NCI-H226 (cell line): ENCODE results near the gene DOCK1.

Experiments
- DNase-seq: peaks from one replicate; pipeline ENCODE4 v3.0.0-alpha.2; 2015

Gene DOCK1

DNA sequence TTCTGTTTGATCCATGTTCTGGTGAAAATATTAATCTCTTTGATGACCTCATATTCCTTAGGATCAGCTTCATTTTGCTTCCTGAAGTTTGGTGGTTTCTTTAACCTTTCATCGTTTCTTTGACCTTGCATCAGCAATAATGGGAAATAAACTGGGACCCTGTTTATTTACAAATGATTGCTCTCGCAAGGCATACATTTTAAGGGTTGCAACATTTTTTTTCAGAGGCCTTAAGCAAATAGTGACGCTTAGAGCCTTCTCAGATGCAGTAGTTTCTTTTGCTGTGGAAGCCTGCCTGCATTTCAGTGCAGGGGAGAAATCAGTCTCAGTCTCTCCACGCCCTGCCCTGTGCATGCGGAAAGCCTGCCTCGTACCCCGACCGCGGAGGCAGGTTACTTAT is 504.8 kb downstream of the DOCK1 start:
- DNase-seq: no peak

DNA sequence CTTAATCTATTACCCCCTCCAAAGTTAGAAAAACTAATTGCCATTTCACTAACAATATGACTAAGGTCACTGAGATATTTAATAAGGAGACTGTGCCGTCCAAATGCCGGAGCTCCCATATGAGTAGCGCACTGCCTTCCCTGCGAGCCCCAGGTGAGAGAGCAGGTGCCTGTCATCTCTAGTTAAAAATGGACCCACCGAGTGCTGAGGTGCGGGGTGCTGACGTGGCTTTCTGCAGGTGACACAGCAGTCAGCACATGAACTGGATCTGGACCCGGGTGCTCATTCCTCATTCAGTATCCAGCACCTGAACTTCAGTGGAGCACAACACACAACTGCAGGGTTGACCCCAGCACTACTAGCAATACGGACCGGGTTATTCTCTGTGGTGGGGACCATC is 505.8 kb downstream of the DOCK1 start:
- no peak for DNase-seq

DNA sequence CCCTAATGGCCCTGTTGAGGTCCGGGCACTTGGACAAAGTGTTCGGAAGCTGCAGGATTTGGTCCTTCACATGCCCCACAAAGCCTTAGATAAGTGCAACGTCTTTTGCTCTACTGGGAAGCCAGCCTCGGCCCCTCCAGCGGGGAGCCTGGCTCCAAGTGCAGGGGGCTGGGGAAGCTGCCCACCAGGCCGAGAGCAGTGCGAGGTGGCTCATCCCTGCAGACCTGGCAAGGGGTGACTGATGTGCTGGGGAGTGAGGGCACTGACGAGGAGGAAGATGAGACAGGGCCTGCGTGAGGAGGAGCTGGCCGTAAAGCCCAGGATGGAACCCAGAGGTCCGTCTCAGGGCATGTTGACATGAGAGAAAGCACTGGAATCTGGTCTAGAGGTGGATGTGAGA is 508.1 kb downstream of the DOCK1 start:
- no peak for DNase-seq

DNA sequence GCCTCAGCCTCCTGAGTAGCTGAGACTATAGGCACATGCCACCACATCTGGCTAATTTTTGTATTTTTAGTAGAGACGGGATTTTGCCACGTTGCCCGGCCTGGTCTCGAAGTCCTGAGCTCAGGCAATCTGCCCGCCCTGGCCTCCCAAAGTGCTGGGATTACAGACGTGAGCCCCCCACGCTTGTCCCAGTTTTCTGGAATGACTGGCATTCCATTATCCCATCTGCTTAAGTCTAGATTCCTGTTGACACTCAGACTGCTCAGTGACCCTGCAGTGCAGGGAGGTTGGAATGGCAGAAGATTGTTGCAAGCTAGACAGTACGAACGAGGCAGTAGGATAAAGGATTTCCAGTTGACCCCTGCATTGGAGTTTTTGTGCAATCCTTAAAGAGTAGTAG is 508.8 kb downstream of the DOCK1 start:
- DNase-seq: no peak

DNA sequence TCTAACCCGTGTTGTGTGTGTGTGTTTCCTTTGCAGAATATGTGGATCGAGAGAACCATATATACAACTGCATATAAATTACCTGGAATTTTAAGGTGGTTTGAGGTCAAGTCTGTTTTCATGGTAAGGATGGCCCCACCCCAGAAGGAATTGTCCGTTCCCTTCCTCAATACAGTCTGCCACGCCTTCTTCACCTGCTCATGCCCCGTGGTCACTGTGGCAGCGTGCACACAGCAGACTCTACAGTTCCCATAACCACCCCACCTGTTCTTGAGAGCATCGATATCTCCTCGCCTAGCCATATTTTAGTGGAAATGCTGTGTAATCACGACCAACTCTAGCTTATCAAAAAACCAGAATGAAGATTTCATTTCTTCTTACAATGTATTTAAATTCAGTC is 509.9 kb downstream of the DOCK1 start:
- no peak for DNase-seq

DNA sequence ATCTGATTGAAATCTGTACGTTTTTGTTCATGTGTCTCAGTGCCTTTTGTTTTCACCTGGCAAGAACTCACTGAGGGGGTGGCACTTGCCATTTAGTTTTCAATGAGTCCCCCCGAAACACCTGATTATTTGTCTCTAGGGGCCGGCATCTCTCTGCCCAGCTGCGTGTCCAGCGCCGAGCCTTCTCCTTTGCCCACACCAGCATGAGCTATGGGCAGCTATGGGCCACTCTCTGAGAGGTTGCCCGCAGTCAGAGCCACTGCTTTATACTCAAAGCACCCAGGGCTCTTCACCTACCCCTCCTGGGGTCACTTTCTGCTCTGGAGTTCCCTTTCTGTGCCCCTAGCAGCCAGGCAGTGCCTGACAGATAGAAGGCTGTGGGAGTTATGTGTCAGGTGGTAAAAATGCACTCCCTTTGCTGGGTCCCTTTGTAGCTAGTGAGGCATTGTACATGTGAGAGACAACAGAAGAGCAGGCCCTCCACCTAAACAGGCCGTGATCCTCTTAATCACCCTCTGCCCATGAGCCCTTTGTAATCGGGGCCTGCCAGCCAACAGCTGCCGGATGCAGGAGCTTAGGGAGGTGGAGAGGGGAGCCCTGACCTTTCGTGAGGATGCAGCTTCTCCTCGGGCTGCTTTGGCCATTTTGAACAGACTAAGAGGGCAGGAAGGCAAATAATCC is 510.8 kb downstream of the DOCK1 start:
- no peak for DNase-seq

DNA sequence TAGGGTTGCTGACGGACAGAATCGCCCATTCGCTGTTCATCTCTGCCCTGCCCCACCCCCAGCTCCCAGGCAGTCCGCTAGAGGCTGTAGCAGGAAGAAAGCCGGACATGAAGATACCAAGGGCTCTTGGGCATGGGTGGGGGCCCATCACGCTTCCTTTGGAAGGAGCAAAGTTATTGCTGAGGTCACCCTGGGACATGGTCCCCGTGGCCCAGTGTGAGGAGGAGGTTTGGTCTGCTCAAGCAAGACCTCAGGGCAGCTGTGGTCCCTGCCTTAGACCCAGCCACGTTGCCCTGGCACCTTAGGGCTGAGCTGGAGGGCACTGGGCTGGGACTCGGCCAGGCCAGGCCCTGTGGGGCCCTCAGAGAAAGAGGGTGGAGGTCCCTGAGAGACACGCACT is 511.8 kb downstream of the DOCK1 start:
- DNase-seq: no peak

DNA sequence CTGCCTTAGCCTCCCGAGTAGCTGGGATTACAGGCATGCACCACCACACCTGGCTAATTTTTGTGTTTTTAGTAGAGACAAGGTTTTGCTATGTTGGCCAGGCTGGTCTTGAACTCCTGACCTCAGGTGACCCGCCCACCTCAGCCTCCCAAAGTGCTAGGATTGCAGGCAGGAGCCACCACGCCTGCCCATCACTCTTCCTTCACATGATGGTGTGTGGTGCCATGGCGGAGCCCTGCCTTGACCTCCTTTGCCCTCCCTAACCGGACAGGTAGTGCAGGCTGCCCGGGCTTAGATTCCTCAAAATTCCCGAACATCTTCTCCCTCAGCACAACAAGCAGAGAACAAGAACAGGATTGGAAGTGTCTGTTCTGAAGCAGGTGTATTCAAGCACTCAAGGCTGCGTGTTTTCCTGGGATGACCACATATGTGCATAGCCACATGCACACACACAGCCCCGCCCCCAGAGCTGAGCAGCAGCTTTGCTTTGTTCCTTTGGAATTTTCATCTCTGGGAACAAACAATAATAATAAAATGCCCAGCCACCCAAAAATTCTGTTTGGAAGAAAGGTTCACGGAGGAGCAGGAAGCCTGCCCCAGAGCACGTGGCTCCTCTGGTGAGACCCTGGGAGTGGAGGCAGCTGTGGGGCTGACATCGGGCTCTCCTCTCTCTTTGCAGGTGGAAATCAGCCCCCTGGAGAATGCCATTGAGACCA is 512.6 kb downstream of the DOCK1 start:
- no peak for DNase-seq

DNA sequence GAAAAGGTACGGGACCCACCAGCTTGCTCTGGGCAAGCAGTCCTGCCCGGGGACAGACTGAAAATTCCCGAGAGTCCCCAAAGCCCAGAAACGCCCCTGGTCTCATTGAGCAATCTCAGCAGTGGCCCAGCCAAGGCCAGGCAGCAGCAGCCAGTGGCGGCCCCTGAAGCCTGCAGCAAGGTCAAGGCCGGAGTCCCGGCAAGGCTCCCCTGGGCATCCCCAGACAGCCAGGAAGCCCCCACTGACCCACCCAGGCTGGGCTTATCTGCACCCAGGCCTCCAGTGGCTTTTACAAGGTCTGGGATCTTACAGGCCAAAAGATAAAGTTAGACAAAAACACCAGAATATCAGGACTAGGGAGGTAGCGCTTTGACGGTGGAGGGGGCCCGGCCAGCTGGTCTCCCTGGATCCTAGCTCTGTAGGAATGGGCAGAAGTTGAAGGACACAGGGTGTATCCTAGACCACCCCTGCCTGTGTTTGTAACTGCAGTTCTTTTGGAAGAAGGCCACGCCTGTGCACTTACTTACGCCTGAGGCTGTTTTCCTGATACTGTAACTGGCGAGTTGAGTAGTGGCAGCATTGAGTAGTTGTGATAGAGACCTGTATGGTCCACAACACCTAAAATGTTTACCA is 513.4 kb downstream of the DOCK1 start:
- no peak for DNase-seq

DNA sequence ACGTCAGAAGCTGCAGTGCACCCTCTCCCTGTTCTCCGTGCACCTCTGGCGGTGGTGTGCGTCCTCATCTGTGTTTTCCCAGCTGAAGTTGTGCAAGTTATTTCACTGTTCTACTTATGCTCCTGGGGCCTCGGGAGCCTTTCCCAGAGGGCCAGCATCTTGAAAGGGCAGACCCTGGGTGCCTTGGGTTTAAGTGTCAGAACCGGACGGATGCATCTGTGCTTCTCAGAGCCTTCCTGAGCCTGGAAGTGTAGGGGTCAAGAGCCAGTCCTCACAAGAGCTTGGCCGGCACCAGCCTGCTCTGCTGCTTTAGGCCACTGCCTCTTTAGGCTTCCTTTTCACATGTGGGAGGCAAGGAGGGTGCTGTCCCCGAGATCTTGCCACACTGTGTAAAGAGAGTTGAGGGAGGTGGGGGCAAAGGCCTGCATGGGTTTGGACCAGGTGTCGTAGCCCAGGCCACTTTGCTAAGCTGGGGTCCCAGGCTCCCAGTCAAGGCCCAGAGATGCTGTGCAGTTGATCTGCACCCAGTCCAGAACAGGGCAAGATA is 515.0 kb downstream of the DOCK1 start:
- DNase-seq: no peak

DNA sequence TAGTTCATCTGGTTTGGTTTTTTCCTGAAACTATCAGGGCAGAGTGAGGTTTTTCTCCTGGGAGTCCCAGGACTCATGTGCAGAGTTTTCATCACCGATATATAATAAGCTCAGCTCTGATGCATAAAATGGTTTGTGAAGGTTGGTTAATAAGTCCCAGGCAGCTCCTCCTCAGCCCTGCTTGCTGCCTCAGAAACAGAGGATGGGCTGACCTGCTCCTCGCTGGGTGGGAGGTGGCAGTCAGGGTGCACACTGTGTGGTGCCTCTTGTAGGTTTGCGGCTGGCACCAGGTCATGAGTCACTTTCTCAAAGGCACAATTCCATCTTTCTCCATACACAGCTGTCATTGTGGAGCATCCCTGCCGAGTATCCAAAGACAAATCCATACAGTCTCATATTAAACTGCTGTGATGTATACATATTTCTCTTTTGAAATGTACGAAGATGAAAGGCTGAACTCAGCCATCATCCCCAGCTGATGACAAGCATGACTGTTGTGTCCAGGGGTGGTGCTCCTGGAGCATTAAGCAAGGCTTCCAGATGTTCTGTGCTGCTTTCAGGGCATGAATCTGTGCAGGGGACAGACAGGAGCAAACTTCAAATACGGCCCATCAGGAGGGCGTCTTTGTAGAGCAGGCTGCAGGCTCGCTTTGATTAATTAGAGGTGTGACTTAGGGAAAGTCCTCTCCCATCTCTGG is 518.1 kb downstream of the DOCK1 start:
- DNase-seq: no peak

DNA sequence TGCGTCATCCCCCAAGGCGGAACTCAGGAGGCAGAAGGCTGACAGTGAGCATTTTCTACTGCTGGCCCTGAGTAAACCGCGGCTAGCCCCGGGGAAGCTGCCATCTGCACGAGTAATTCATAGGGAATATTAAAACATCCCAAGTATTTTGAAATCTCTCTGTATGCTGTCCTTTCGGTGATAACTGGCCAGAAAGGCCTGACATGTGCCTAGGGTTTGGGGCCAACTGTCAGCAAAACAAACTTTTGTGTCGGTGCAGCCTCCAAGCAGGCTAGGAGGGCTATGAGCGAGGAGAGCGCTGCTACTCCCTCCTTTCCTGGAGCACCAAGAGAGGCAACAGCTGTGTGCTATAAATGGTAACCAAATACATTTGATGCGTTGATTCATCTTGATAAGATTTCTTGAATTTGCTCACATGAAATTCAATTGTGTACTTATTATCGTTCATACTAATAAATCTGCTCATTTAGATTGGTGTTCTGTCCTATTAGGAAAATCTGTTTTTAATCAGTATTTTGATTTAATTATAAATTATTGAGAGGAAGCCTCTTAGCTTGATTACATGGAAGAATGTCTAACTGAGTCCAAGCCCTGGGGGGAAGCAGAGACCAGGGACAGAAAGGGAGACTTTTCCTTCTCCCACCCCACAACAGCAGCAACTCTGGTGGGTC is 519.5 kb downstream of the DOCK1 start:
- DNase-seq: no peak

DNA sequence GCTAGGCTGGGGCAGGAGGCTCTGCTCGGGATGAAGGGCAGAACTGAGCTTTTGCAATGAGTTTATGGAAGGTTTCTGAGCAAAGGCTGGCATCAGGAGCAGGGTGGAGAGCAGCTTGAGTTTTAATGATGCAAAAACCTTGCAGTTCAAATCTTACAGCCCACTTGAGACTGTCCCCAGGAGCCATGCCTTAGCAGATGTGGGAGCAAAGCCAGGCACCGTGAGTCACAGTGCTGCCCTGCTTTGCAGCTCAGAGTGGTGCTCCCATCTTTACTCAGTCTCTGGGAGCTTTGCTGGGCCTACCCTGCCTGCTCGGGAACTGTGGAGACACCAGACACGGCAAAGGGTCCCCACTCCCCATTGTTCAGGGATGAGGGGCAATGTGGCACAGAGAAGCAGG is 521.5 kb downstream of the DOCK1 start:
- no peak for DNase-seq

DNA sequence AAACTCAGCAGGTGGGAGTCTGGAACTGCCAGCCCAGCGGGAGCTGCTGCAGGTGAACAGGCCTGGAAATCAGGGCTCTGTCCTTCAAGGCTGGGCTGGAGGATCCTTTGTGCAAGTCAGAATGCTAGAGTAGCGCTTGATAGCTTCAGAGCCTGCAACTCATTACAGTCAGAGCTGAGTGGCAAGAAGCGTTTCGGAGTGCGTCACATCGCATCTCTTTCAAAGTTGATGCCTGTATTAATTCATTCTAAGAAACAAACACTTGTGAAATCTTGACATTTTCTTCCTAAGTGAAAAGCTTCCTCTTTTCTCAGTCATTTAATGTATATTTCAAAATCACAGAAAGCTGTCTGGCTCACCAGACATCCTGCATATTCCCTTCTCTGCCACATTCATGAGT is 522.7 kb downstream of the DOCK1 start:
- no peak for DNase-seq

DNA sequence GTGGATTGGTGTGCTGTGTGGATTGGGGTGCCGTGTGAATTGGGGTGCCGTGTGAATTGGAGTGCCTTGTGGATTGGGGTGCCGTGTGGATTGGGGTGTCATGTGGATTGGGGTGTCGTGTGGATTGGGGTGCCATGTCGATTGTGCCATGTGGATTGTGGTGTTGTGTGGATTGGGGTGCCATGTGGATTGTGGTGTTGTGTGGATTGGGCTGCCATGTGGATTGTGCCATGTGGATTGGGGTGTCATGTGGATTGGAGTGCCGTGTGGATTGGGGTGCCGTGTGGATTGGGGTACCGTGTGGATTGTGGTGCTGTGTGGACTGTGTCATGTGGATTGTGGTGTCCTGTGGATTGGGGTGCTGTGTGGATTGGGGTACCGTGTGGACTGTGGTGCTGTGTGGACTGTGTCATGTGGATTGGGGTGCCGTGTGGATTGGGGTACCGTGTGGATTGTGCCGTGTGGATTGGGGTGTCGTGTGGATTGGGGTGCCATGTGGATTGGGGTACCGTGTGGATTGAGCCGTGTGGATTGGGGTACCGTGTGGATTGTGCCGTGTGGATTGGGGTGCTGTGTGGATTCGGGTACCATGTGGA is 523.3 kb downstream of the DOCK1 start:
- no peak for DNase-seq

DNA sequence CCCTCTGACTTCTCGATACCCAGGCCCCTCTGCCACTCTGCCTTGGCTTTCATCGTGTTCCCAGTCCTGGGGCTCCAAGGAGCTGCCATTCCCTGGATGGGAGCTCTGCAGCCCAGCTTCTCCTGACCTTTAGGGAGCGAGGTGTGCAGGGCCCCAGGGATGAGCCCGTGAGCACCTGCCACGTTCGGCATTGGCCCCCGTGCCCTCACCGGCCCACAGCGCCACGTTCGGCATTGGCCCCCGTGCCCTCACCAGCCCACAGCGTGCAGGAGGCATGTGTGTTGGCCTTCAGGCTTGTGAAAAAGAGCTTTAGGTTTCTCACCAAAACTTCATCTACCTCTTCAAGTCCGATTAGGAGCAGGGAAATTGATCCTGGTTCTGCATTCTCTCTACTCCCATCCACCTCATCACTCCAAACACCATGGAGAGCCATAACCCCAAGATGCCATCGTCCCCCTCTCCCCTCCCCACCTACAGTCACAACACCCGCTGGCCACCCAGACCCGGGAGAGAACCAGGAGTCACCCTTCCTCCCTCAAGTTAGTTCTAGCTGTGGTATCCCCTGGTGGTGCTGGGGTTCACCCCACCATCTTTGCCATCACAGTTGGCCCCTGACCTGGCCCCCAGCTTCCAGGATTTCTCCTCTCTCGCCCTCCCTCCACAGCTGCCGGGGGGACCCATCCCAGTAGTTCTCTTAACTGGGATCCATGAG is 524.5 kb downstream of the DOCK1 start:
- no peak for DNase-seq

DNA sequence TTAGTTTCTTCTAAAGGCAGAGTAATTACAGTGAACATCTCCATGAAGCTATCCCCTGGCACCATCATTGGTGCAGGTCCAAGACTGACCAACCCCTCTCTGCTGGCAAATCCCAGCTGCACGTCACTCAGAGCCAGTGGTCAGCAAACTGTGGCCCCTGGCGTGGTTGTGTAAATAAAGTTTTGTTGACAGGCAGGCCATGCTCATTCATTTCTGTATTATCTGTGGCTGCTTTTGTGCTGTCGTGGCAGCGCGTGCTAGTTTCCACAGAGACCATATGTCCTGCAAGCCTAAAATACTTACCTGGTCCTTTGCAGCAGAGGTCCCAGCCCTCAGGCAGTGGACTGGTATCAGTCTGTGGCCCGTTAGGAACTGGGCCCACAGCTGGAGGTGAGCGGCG is 526.3 kb downstream of the DOCK1 start:
- DNase-seq: no peak

DNA sequence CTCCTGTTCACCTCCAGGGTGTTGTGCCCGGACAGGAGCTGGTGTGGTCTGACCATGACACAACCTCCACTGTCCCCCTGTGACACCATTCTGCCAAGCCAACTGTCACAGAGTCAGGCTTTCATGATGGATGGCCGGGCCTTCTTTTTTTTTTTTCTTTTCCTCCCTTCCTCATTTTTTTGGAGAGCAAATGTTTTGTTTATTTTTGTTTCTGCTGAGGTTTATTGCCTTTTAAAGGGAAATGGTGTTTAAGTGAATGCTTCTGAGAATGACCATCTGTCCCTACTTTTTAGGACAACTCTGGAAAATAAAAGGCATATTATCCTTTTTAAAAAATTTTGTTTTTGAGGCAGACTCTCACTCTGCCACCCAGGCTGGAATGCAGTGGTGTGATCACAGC is 528.8 kb downstream of the DOCK1 start:
- DNase-seq: no peak

DNA sequence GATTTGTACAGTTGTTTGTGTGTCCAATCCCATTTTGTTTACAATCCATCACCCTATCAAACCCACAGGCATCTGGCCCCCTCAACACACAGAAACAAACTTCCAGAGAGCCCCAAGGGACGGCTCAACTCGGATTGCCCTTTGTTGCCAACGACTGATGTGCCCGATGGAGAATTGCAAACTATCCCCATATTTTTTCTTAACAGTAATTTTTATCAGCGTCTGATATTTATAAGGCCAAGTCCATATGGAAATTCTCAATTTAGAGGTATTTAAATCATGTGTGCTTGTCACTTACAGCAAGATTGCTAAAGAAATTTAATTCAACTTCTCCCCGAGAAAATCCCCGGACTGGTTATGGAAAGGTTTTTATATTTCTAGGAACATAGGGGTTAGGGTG is 530.0 kb downstream of the DOCK1 start:
- DNase-seq: no peak

DNA sequence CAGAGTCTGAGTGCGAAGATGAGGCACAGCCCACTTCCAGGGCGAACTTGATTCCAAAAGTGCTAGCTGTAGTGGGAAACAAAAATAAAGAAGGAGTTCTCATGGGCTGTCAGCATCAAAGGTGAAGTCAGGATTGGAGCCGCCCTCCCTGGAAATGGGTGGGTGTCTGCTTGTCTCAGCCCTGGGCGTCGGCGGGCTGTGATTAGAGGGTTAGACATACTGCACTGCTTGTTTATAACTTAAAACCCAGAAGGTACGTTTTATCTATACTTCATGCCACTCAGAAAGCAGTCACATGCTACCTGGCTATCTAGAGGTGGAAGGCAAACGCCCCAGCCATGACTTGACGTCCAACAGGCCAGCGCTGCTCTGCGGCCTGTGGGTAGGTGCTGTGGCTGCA is 535.1 kb downstream of the DOCK1 start:
- no peak for DNase-seq

DNA sequence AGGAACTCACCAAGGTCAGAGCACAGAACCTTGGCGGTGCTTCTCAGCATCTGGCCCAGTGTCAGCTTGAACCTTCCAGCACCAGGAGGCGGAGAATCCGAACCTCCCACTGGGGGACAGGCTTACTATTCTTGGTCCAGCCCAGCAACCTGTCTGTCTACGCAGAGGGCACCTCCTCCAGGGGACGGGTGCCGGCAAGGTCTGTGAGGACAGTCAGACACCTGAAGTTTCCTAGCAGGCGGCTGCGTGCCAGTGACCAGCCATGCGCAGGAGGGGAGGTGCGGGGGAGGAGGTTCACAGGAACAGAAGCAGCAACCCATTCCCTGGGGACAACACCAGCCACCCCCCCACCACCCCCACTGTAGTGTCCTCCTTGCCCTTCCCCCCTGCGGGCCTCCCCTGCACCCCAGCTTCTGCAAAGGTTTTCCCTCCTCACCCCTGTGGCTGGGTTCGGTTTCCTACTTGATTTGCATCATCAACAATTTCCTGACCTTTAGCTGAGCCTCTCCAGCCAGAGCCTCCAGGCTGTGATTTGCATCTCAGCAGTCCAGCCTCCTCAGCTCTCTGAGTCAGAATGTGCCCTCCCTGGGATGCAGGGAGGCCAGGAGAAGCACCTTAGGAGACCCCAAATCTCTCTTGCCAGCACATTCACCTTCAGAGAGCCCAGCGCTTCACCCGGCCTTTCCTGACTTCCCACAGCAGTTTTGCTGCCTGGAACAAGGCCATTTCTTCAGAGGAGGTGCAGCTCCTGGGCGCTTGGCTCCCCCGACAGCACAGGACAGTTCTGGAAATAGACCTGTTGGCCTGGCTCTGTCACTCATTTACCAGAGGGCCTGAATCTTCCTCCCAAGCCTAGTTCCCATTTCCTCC is 536.4 kb downstream of the DOCK1 start:
- no peak for DNase-seq
